HepG2 (cell line): ENCODE measurements around the gene GPR137. TPM values are rescaled to one million over a fixed set of nuclear protein-coding genes. Genes with fewer than 3 reads are reported as not detected.

ENCODE experiments used
- AGO1 ChIP-seq: fragments of 200-400 bp; formaldehyde crosslinking; IDR thresholded peaks from 2 replicates; pipeline ENCODE4 v1.6.1; 2017; ENCODE audit warnings: mild to moderate bottlenecking, low read depth, low read length, moderate library complexity; ENCODE audit not compliant: poor library complexity, severe bottlenecking
- BCL6 ChIP-seq: IDR thresholded peaks from 2 replicates; pipeline ENCODE4 v1.6.1; 2016; ENCODE audit warnings: missing genetic modification reagents, missing compliant biosample characterization
- CHD2 ChIP-seq: IDR thresholded peaks from 2 replicates; pipeline ENCODE4 v1.6.1; 2011; ENCODE audit warnings: low read depth, low read length, improper control_type of control experiment
- KAT7 ChIP-seq: IDR thresholded peaks from 2 replicates; pipeline ENCODE4 v1.6.1; 2018; ENCODE audit warnings: borderline replicate concordance, missing compliant biosample characterization
- PLSCR1 ChIP-seq: sonication (generic); formaldehyde crosslinking; IDR thresholded peaks from 2 replicates; pipeline ENCODE4 v1.5.0; 2020; ENCODE audit warnings: missing genetic modification reagents, mild to moderate bottlenecking, borderline replicate concordance
- SETDB1 ChIP-seq: sonication (generic); formaldehyde crosslinking; IDR thresholded peaks from 2 replicates; pipeline ENCODE4 v1.5.1; 2020; ENCODE audit warnings: missing genetic modification reagents, mild to moderate bottlenecking, borderline replicate concordance
- SRSF1 ChIP-seq: fragments of 200-400 bp; formaldehyde crosslinking; optimal IDR thresholded peaks from 2 replicates; pipeline ENCODE3; 2017; ENCODE audit warnings: mild to moderate bottlenecking, low read depth, low read length, moderate library complexity
- STAT5B ChIP-seq: sonication (generic); formaldehyde crosslinking; IDR thresholded peaks from 2 replicates; pipeline ENCODE4 v1.4.0; 2020; ENCODE audit warnings: missing genetic modification reagents
- XRCC5 ChIP-seq: fragments of 200-400 bp; formaldehyde crosslinking; optimal IDR thresholded peaks from 2 replicates; pipeline ENCODE3; 2017; ENCODE audit warnings: mild to moderate bottlenecking, low read length
- ZBTB43 ChIP-seq: sonication (generic); formaldehyde crosslinking; conservative IDR thresholded peaks from 2 replicates; pipeline ENCODE4 v1.4.0; 2020; ENCODE audit warnings: missing genetic modification reagents
- ZHX1 ChIP-seq: sonication (generic); formaldehyde crosslinking; IDR thresholded peaks from 2 replicates; pipeline ENCODE4 v1.8.1; 2022; ENCODE audit warnings: low read depth, mild to moderate bottlenecking, missing genetic modification reagents
- ZMAT5 ChIP-seq: sonication (generic); formaldehyde crosslinking; IDR thresholded peaks from 2 replicates; pipeline ENCODE4 v1.5.0; 2020; ENCODE audit warnings: mild to moderate bottlenecking, low read depth, missing genetic modification reagents, borderline replicate concordance
- ZNF329 ChIP-seq: sonication (generic); formaldehyde crosslinking; IDR thresholded peaks from 2 replicates; pipeline ENCODE4 v1.9.0; 2021; ENCODE audit warnings: low read depth, mild to moderate bottlenecking, missing genetic modification reagents
- ZNF652 ChIP-seq: IDR thresholded peaks from 2 replicates; pipeline ENCODE4 v1.6.1; 2016; ENCODE audit warnings: low read depth, borderline replicate concordance
- ZNF792 ChIP-seq: IDR thresholded peaks from 2 replicates; pipeline ENCODE4 v1.6.1; 2016
- polyA plus RNA-seq, 8 experiments: library from polyadenylated mRNA; depleted of rRNA in 3 of 8; stranded (reverse) in 7 of 8; unstranded in 1 of 8; fragments of >200 nt; fragmentation: Illumina TruSeq in 4 of 8; extraction: Trizol in 4 of 8; gene quantifications; 2 replicates each; pipeline versions ENCODE4 v1.2.1 to v1.2.3, GENCODE V29; 2011 to 2016; ENCODE audit warnings: low read depth in 4 of 8, missing spikeins in 1 of 8, mixed read lengths in 1 of 8; ENCODE audit not compliant: insufficient read depth in 1 of 8
- total RNA-seq, 5 experiments: library from RNA; depleted of rRNA; stranded (reverse); fragments of >200 nt; fragmentation: Illumina TruSeq; extraction: Trizol; gene quantifications; 2 replicates each; pipeline ENCODE4 v1.2.3, GENCODE V29; 2016; ENCODE audit warnings: low read depth in 1 of 5
- TF ChIP-seq, protein P1 (sequence below): sonication (generic); formaldehyde crosslinking; IDR thresholded peaks from 2 replicates; pipeline ENCODE4 v1.5.0; 2020; ENCODE audit warnings: mild to moderate bottlenecking, missing genetic modification reagents, moderate library complexity
- TF ChIP-seq, protein P2 (sequence below): sonication (generic); formaldehyde crosslinking; IDR thresholded peaks from 2 replicates; pipeline ENCODE4 v1.5.0; 2020; ENCODE audit warnings: missing genetic modification reagents
- TF ChIP-seq, protein P3 (sequence below): IDR thresholded peaks from 2 replicates; pipeline ENCODE4 v1.4.0; 2020; ENCODE audit warnings: mild to moderate bottlenecking, missing genetic modification reagents

The GPR137 gene
- total and polyA plus RNA-seq, 2 of the 13 experiments (the other 11 are each of a cell fraction or from before 2014, with no cell fraction given), result 8.5 to 13.2 TPM

DNA sequence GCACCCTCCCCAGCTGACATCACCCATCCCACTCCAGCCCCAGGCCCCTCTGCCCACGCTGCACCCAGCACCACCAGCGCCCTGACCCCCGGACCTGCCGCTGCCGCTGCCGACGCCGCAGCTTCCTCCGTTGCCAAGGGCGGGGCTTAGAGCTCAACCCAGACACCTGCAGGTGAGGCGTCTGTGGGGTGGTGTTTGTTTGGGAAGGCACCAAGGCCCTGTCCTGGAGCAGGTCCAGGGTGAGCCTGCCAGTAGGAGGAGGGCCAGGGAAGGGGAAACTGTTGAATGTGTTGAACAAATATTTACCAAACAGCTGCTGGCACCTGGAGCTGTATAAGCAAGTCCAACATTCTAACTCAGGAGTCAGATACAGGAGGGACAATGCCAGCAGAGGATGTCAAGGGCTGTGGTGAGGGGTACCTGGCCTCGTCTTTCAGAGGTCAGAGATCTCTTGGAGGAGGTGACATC is 48.1 kb upstream of the GPR137 start (continued):
- no peak for TF ChIP-seq CHD2
- 0 out of 2 replicates have a peak, but pooled peaks have one; percentile 45 for TF ChIP-seq KAT7
- no peak for TF ChIP-seq AGO1
- TF ChIP-seq, protein P1, sequence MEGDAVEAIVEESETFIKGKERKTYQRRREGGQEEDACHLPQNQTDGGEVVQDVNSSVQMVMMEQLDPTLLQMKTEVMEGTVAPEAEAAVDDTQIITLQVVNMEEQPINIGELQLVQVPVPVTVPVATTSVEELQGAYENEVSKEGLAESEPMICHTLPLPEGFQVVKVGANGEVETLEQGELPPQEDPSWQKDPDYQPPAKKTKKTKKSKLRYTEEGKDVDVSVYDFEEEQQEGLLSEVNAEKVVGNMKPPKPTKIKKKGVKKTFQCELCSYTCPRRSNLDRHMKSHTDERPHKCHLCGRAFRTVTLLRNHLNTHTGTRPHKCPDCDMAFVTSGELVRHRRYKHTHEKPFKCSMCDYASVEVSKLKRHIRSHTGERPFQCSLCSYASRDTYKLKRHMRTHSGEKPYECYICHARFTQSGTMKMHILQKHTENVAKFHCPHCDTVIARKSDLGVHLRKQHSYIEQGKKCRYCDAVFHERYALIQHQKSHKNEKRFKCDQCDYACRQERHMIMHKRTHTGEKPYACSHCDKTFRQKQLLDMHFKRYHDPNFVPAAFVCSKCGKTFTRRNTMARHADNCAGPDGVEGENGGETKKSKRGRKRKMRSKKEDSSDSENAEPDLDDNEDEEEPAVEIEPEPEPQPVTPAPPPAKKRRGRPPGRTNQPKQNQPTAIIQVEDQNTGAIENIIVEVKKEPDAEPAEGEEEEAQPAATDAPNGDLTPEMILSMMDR, result peak; percentile 36; the same call in 1 of the 2 replicates
- TF ChIP-seq, protein P2, sequence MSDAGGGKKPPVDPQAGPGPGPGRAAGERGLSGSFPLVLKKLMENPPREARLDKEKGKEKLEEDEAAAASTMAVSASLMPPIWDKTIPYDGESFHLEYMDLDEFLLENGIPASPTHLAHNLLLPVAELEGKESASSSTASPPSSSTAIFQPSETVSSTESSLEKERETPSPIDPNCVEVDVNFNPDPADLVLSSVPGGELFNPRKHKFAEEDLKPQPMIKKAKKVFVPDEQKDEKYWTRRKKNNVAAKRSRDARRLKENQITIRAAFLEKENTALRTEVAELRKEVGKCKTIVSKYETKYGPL (CRISPR knock-in tag), result no peak
- peak; percentile 28; the same call in 1 of the 2 replicates for TF ChIP-seq ZNF792 (CRISPR knock-in tag)
- TF ChIP-seq, protein P3, sequence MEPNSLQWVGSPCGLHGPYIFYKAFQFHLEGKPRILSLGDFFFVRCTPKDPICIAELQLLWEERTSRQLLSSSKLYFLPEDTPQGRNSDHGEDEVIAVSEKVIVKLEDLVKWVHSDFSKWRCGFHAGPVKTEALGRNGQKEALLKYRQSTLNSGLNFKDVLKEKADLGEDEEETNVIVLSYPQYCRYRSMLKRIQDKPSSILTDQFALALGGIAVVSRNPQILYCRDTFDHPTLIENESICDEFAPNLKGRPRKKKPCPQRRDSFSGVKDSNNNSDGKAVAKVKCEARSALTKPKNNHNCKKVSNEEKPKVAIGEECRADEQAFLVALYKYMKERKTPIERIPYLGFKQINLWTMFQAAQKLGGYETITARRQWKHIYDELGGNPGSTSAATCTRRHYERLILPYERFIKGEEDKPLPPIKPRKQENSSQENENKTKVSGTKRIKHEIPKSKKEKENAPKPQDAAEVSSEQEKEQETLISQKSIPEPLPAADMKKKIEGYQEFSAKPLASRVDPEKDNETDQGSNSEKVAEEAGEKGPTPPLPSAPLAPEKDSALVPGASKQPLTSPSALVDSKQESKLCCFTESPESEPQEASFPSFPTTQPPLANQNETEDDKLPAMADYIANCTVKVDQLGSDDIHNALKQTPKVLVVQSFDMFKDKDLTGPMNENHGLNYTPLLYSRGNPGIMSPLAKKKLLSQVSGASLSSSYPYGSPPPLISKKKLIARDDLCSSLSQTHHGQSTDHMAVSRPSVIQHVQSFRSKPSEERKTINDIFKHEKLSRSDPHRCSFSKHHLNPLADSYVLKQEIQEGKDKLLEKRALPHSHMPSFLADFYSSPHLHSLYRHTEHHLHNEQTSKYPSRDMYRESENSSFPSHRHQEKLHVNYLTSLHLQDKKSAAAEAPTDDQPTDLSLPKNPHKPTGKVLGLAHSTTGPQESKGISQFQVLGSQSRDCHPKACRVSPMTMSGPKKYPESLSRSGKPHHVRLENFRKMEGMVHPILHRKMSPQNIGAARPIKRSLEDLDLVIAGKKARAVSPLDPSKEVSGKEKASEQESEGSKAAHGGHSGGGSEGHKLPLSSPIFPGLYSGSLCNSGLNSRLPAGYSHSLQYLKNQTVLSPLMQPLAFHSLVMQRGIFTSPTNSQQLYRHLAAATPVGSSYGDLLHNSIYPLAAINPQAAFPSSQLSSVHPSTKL (CRISPR knock-in tag), result peak; percentile 81
- no peak for TF ChIP-seq ZNF652 (CRISPR knock-in tag)
- TF ChIP-seq BCL6 (CRISPR knock-in tag), result peak; percentile 63
- TF ChIP-seq PLSCR1 (CRISPR knock-in tag), result no peak
- TF ChIP-seq ZBTB43 (CRISPR knock-in tag), result 0 out of 2 replicates have a peak, but pooled peaks have one; percentile 23
- no peak for TF ChIP-seq ZMAT5 (CRISPR knock-in tag)
- TF ChIP-seq ZNF329, result peak; percentile 45; the same call in 1 of the 2 replicates
- no peak for TF ChIP-seq ZHX1 (CRISPR knock-in tag)
- TF ChIP-seq SETDB1 (CRISPR knock-in tag), result no peak
- TF ChIP-seq STAT5B (CRISPR knock-in tag), result no peak
- no peak for TF ChIP-seq SRSF1
- TF ChIP-seq XRCC5, result no peak
